OCI-LY1 (cell line): ENCODE results near the gene ARL2BP.

Experiments used
- EZH2 ChIP-seq: fragments of 200-600 bp; sonication (generic), shearing (Covaris generic); IDR thresholded peaks from 2 replicates; pipeline ENCODE4 v1.8.0; 2017; ENCODE audit warnings: borderline replicate concordance, mixed run types, mild to moderate bottlenecking, antibody characterized with exemption, low read length, moderate library complexity, mixed read lengths
- TF ChIP-seq, protein P1 (sequence below): fragments of 200-600 bp; sonication (generic), shearing (Covaris generic); IDR thresholded peaks from 2 replicates; pipeline ENCODE4 v1.5.1; 2017; ENCODE audit warnings: mild to moderate bottlenecking, antibody characterized with exemption, low read length, moderate library complexity, mixed read lengths

DNA sequence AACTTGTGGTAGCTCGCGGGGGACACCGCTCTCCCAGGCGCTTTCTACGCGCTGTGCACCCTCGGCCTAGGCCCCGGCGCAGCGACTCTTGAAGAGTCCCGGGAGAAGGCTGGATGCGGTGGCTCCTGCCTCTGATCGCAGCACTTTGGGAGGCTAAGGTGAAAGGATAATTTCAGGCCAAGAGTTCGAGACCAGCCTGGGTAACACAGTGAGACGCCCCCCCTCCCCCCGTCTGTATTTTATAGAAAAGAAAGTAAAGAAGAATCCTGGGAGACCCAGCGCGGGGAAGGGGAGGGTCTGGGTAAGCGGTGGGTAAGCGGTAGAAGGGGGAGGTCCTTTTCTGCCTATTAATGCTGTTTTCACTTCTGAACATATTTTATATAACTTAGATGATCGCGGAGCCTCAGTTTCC lies 39.9 kb downstream of the ARL2BP start:
- no peak for TF ChIP-seq EZH2
- TF ChIP-seq, protein P1, sequence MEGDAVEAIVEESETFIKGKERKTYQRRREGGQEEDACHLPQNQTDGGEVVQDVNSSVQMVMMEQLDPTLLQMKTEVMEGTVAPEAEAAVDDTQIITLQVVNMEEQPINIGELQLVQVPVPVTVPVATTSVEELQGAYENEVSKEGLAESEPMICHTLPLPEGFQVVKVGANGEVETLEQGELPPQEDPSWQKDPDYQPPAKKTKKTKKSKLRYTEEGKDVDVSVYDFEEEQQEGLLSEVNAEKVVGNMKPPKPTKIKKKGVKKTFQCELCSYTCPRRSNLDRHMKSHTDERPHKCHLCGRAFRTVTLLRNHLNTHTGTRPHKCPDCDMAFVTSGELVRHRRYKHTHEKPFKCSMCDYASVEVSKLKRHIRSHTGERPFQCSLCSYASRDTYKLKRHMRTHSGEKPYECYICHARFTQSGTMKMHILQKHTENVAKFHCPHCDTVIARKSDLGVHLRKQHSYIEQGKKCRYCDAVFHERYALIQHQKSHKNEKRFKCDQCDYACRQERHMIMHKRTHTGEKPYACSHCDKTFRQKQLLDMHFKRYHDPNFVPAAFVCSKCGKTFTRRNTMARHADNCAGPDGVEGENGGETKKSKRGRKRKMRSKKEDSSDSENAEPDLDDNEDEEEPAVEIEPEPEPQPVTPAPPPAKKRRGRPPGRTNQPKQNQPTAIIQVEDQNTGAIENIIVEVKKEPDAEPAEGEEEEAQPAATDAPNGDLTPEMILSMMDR: no peak
